Measurements from ENCODE around the gene FBXO31.
"Not testable (repeated sequence)": the region's sequence is repeated elsewhere in the genome, so short reads cannot be mapped to it uniquely, and the experiment has no call there.

FBXO31 gene

GRCh38 chr16:87340198-87340597 is 43.4 kb downstream of the FBXO31 start:
- FAIRE-seq = no peak

- not testable (repeated sequence) for FAIRE-seq
Observed at GRCh38 chr16:87339724-87340105, 43.9 kb downstream of the FBXO31 start.

- no peak for FAIRE-seq
Observed at GRCh38 chr16:87339086-87339723, 44.4 kb downstream of the FBXO31 start.

- FAIRE-seq = no peak
Observed at GRCh38 chr16:87338155-87338765, 45.3 kb downstream of the FBXO31 start.

GRCh38 chr16:87337262-87337771 is 46.3 kb downstream of the FBXO31 start:
- FAIRE-seq = no peak

- no peak for FAIRE-seq
Observed at GRCh38 chr16:87336434-87337240, 46.9 kb downstream of the FBXO31 start.

GRCh38 chr16:87335625-87336433 is 47.7 kb downstream of the FBXO31 start:
- no peak for FAIRE-seq

GRCh38 chr16:87334651-87335624 is 48.6 kb downstream of the FBXO31 start:
- FAIRE-seq = no peak

- no peak for FAIRE-seq
Observed at GRCh38 chr16:87333581-87334331, 49.8 kb downstream of the FBXO31 start.

- FAIRE-seq = no peak
Observed at GRCh38 chr16:87333101-87333500, 50.5 kb downstream of the FBXO31 start.

- FAIRE-seq = no peak
Observed at GRCh38 chr16:87332150-87332549, 51.4 kb downstream of the FBXO31 start.

- no peak for FAIRE-seq
Observed at GRCh38 chr16:87331241-87331801, 52.3 kb downstream of the FBXO31 start.

- no peak for FAIRE-seq
Observed at GRCh38 chr16:87330646-87331045, 52.9 kb downstream of the FBXO31 start.

GRCh38 chr16:87330257-87330624 is 53.3 kb downstream of the FBXO31 start:
- FAIRE-seq = no peak

- no peak for FAIRE-seq
Observed at GRCh38 chr16:87329436-87330256, 53.9 kb downstream of the FBXO31 start.

GRCh38 chr16:87328846-87329245 is 54.7 kb downstream of the FBXO31 start:
- no peak for FAIRE-seq

- no peak for FAIRE-seq
Observed at GRCh38 chr16:87327798-87328495, 55.6 kb downstream of the FBXO31 start.

GRCh38 chr16:87326151-87326571 is 57.4 kb downstream of the FBXO31 start:
- no peak for FAIRE-seq

- FAIRE-seq = no peak
Observed at GRCh38 chr16:87325423-87325858, 58.1 kb downstream of the FBXO31 start.

Data from A204.1 (cell line).